Measurements from ENCODE around the gene CTXND1. TPM values are rescaled to one million over a fixed set of nuclear protein-coding genes. Genes with fewer than 3 reads are reported as not detected.
"Not testable (repeated sequence)": the region's sequence is repeated elsewhere in the genome, so short reads cannot be mapped to it uniquely, and the experiment has no call there.

CTXND1 gene
- total RNA-seq, 1 donor from 2014 or later: not detected

DNA sequence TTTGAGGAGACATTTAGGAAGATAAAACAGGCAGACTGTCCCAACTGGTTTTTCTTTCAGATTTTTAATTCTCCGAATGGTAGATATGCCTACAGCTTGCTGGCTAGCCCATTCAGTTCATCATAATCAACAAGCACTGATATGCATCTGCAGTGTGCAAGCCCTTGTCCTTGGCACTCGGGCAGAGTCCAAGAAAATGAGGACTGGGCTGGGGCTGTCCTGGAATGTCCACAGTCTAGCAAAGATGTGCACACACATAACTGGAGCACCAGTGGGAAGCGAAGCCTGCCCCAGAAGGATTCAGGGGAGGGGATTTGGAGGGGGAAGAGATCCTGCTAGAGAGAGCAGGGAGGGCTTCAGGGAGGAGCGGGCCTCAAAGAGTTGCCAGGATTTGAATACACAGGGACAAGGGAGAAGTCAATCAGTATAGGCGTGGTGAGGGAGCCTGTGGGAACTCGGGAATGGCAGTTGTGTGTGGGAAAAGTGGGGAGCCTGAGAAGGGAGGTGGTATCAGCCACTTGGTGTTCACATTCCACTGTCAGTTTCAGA lies 90.5 kb downstream of the CTXND1 start:
- intact Hi-C loops (cut with micrococcal nuclease): no loop called here

DNA sequence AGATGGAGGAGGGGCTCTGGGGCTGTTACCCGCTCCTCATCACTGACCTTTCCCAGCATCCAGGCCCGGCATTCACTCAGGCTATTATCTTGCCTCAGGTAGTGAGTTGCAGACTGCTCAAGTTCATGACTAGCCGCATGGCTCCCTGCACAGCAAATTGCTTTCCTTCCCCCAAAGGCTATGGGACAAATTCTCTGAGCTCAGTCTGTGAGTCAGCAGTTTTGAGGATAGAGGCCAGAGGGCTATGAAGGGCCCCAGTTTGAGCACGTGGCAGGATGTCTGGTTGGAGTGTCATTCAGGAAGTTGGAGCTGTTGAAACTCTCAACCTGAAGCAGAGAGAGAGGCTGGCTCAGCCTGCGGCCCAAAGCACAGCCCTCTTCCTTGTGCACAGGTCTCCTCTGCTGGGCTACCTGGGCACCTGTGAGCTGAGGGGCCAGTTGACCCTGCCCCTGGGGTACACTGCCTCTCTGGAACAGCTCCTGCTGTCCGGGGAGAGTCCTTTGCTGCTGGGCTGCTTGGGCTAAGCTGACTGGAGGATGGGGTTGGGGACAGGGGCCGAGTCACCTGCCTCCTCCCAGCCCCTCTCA lies 91.3 kb downstream of the CTXND1 start:
- intact Hi-C loops (cut with micrococcal nuclease): no loop called here

DNA sequence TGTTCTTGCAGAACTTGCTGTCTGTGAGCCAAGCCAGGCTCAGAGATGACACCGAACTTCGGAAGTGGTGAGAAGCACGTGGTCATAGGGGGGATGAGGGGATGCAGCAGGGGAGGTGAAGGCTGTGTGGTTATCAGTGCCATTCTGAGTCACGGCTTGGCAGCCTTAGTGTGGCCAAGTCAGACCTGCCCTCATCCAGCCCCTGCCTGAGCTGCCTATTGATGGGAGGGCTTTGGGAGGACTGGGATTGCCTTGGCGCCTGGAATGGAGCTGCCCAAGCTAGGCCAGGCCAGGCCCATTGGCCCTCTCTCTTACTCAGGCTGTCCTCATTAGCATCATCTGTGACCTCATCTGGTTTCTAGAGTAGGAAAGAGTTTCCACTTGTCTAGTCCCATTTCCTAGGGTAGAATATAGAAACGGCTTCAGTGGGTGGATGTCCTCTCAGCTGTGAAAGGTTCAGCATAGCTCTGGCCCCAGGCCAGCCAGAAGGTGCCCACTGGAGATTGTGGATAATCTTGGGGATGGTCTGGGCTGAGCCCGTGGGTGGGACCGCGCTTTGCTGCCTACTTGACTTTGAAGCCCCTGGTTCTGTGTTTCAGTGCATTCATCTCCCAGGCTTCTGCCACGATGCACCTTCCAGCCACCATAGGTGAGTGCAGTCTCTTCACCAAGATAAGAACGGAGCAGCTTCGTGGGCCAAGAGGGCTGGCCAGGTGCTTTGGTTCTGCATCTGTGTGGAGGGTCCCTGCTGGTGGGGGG lies 92.0 kb downstream of the CTXND1 start:
- intact Hi-C loops (cut with micrococcal nuclease): no loop called here

DNA sequence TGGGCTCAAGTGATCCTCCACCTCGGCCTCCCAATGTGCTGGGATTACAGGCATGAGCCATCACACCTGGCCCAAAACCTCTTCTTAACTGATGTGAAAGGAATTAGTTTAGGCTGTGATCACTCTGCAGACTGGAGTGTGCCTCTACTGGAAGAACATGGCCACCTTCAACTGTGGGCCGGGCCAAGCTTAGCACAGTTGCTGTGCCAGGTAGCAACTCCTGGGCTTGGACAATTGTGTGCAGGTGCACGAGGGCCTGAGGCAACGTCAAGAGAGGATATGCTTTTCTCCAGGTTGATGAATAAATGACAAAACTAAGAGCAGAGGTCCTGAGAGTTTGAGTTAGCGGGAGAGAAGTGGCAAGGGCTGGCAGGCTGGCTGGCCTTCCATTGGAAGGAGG lies 92.7 kb downstream of the CTXND1 start:
- intact Hi-C loops (cut with micrococcal nuclease): no loop called here

DNA sequence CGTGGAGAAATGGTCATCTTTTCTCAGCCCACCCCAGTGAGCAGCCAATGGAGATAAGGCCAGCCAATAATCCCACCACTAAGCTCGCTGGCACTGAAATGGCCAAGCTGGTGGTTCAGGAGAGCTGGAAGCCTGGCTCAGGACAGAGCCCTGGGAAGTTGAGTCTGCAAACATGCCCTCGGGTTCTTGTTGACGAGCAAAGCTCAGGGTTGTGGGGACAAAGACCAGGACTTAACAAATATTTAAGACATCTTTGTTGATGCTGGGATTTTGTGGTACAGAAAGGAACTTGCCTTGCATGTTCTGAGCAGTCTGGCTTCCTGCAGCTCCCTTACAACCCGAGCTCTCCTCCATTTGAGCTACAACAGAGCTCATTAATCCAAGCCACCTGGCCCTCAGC lies 94.8 kb downstream of the CTXND1 start:
- intact Hi-C loops (cut with micrococcal nuclease): no loop called here

DNA sequence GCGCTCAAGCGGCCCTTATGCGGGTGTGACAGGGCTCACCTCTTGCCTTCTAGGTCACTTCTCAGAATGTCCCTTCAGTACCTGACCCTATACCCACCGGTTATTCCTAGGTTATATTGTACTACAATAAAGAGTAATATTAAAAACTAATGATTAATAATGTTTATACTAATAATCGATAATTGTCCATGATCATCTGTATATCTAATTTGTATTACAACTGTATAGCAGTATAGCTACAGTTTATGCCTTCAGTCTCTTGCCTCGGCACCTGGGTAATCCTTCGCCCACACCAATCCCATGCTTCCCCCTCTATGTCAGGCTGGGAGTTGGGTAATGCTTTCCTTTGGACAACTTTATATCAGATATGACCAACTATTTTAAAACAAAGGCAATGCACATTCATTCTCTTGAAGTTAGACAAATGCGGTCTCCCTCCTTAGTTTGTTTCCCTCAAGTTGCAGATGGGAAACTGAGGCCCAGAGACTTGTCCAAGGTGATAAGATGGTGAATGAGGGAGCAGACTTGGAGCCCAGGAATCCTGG lies 95.8 kb downstream of the CTXND1 start:
- intact Hi-C loops (cut with micrococcal nuclease): no loop called here

DNA sequence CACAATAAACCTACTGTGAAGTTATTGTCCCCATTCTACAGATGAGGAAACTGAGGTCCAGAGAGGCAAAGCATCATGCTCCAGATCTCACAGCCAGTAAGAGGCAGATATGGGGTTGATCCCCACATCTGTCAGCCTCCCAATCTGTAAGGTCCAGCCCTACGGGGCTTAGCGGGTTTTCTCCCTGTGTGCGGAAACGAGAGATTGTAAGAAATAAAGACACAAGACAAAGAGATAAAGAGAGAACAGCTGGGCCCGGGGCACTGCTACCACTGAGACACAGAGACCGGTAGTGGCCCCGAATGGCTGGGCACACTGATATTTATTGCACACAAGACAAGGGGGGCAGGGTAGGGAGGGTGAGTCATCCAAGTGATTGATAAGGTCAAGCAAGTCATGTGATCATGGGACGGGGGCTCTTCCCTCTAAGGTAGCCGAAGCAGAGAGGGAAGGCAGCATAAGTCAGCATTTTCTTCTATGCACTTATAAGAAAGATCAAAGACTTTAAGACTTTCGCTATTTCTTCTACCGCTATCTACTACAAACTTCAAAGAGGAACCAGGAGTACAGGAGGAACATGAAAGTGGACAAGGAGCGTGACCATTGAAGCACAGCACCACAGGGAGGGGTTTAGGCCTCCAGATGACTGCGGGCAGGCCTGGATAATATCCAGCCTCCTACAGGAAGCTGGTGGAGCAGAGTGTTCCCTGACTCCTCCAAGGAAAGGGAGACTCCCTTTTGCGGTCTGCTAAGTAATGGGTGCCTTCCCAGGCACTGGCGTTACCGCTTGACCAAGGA lies 96.4 kb downstream of the CTXND1 start:
- intact Hi-C loops (cut with micrococcal nuclease): not testable (repeated sequence)

DNA sequence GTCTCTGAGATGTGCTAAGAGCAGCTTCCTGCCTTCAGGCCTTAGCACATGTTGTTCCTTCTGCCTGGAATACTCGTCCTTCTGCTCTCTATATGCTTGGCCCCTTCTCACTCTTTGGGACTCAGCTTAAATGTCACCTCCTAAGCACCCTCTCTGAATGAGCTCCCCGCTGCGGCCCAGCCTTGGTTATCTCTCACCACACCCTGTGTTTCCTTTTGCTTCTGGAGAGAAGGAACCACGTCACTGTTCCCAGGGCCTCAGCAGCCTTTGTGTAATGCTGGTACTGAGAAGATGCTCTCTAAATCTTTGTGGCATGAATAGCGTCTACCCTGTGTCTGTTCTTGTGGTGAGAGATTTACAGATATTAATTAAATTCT lies 97.0 kb downstream of the CTXND1 start:
- intact Hi-C loops (cut with micrococcal nuclease): no loop called here

DNA sequence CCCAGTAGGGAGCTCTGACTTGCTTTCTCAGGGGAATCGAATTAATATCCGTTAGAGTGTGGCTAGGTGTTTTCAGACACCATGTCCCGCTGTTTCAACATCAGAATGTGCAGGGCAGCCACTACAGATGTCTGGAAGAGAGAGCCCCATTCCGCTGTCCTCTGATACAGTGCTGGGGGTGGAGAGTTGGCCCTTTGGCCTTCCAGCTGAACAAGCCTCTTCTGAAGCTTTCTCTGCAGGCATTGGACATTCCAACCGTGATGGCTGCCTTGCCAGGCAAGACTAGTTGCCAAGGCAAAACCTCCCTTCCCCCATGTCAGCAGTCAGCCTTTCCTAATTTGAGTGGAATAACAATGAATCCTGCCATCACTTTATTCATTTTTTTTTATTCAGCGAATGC lies 97.7 kb downstream of the CTXND1 start:
- intact Hi-C loops (cut with micrococcal nuclease): loop anchor here (5.0 kb wide), 2 partner anchors 842 to 1168 kb away; partner anchors contain the start of genes STARD5 and TMED3

DNA sequence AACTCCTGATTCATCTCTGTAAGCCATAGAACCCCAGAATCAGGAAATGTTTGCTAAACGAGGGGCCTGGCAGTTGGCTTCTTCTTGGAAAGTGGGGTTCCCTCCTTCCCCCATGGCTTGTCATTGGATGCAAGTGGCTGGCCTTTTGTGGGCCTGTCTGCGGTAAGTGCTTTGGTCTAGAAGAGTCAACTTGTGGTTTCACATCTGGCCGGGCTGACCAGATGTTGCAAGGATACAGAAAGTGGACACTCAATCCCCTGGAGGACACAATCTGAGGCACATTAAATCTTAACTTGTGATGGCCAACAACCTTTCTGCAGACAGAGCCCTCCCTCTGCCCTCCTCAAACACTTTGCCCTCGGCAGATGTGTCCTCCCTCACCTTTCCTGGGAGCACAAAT lies 98.1 kb downstream of the CTXND1 start:
- intact Hi-C loops (cut with micrococcal nuclease): loop anchor here (2.0 to 5.0 kb wide), 5 partner anchors 95 to 1168 kb away; partner anchors contain the start of genes BCL2A1, MTHFS, STARD5 and TMED3

DNA sequence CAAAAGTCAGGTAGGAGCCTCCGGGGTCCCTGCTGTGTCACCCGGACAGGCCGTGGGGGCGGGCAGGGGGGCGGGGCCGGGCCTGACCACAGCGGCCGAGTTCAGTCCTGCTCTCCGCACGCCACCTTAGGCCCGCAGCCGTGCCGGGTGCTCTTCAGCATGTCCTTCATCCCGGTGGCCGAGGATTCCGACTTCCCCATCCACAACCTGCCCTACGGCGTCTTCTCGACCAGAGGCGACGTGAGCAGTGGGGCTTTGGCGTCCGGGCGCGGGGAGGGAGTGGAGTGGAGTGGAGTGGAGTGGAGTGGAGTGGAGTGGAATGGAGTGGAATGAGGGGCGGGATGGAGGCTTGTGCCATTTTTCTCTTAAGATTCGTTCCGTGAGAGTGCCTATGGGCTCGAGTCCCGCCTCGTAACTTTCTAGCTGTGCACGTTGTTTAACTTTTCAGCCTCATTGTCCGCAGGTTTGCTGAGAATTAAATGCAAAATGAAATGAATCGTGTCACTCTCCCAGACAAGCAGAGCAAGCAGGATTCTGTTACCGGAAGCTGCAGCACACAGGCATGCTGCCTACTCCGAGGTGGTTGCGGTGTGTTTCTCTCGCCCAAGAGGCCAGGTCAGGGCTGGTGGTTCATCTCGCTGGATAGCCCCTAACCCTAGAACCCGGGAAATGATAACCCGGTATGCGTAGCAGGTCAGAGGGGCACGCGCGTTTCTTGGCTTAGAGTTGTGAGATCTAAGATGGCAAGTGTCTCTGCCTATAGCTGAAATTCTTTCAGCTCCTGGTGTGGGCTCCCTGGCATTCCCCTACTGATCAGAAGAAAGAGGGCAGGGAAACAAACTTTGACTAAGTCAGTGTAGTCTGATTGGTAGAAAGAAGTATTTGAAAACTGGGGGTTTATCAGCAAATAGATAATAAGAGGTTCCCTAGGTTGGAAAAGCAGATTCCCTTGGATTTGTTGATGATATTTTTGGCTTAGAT lies 98.8 kb downstream of the CTXND1 start, which contains the start of gene FAH:
Gene FAH (plus strand): TSS at position 104 of the 981 bp plus-strand sequence. CDS start 56 bp downstream, at position 160.
- intact Hi-C loops (cut with micrococcal nuclease): loop anchor here (1.0 to 5.0 kb wide), 8 partner anchors 20 to 1169 kb away; partner anchors contain the start of genes BCL2A1, MTHFS, STARD5 and TMED3

DNA sequence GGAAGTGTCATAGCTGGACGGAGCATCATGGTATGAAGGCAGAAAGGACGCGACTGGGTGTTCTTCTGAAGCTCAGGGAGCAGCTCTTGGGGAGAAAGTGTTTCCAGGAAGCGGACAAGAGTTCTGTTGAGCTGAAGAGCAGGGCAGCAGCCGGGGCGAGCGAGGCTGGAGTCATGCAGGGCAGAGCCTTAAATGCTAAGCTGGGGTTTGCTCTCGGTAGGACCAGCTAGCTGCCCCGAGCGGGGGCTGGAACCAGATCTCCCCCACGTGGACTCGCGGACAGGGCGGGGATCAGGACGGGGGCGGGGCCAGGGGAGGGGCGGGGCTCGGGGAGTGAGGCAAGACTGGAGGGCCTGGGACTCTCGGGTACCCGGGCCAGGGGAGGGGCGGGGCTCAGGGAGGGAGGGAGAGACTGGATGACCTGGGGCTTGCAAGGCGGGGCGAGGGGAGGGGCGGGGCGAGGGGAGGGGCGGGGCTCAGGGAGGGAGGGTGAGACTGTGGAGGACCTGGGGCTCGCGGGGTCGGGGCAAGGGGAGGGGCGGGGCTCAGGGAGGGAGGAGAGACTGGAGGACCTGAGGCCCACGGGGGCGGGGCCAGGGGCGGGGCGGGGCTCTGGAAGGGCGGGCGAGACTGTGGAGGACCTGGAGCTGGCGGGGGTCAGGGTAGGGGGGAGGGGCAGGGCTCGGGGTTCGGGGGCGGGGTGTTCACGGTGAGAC lies 99.7 kb downstream of the CTXND1 start:
- intact Hi-C loops (cut with micrococcal nuclease): loop anchor here (1.0 to 5.0 kb wide), 8 partner anchors 21 to 1170 kb away; partner anchors contain the start of genes BCL2A1, MTHFS, STARD5 and TMED3

DNA sequence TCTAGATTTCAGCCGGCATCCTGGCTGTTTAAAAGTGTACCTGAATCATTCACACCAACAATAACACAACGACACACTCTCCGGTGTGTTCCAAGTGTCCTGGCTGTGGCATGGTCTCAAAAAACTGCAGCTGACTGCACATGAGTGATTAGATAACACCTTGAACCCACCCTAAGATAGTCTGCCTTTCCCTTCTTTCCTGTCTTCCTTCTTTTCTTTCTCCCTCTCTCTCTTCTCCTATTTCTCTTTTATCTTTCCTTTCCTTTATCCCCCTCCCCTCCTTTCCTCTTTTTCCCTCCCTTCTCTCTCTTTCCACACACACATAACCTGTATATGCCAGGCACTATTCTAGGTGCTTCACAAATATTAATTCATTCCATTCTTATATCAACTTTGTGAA lies 100.4 kb downstream of the CTXND1 start:
- intact Hi-C loops (cut with micrococcal nuclease): loop anchor here (5.0 kb wide), 2 partner anchors 839 to 1171 kb away; partner anchors contain the start of genes STARD5 and TMED3

DNA sequence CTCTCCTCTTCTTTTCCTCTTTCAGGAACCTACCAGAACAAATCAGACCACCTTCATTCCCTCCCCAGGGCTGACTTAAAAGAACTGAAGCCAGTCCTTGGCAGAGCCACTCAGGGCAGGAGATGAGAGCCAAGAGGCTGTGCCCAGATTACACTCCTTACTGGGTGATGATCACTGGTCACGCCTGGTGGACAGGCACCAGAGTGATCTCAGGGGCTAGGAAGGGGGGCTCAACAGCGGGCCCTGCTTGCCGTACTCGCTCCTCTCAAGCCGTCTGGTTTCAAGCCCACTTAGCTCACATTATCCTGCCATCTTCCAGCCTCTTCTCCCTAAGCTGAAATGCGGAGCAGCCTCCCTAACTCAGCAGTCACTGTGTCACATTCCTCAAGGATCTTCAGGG lies 100.9 kb downstream of the CTXND1 start:
- intact Hi-C loops (cut with micrococcal nuclease): loop anchor here (5.0 kb wide), 2 partner anchors 839 to 1171 kb away; partner anchors contain the start of genes STARD5 and TMED3

Other genes starting within 250 kb of the CTXND1 start
- 49.6 and 52.3 TPM in 2 replicates for gene ZFAND6, start 192.5 kb downstream of the CTXND1 start, total RNA-seq
- 46.5 and 46.7 TPM in 2 replicates for gene FAH, start 99.2 kb downstream of the CTXND1 start, total RNA-seq
- 0.23 TPM in 1 of 2 replicates, not detected in the other for gene ARNT2, start 152.2 kb upstream of the CTXND1 start, total RNA-seq

All from T-helper 2 cell treated with Interferon-gamma antibody and Interleukin-4, amounts not matched to agents 100 ng/mL and 5 ng/mL, for 36 hours (primary cell).